Stimulated activated CD4-positive, alpha-beta T cell treated with anti-CD3 and anti-CD28 coated beads, Interleukin-12 subunit alpha, Interleukin-12 subunit beta, amount 100 ng/mL, for 24 hours (primary cell): ENCODE measurements around the gene SMAD9.

ENCODE experiments used
- DNase-seq, 2 experiments: peaks; one replicate each; pipeline ENCODE4 v3.0.0-alpha.2; 2020; ENCODE audit warnings: low read depth in 2 of 2

Gene SMAD9

GRCh38 chr13:36865265-36865664 lies 54.8 kb downstream of the SMAD9 start:
- DNase-seq = no peak

GRCh38 chr13:36862722-36863121 lies 57.3 kb downstream of the SMAD9 start:
- no peak for DNase-seq

GRCh38 chr13:36862002-36862685 lies 57.9 kb downstream of the SMAD9 start:
- DNase-seq = no peak

- no peak for DNase-seq
These were observed 60.8 kb downstream of the SMAD9 start for GRCh38 chr13:36859259-36859658.

- DNase-seq = no peak
These were observed 61.7 kb downstream of the SMAD9 start for GRCh38 chr13:36858290-36858689.

GRCh38 chr13:36857253-36857652 lies 62.8 kb downstream of the SMAD9 start:
- no peak for DNase-seq

- no peak for DNase-seq
These were observed 69.1 kb downstream of the SMAD9 start for GRCh38 chr13:36850790-36851438.

GRCh38 chr13:36848199-36848982 lies 71.6 kb downstream of the SMAD9 start:
- no peak for DNase-seq

GRCh38 chr13:36847606-36848005 lies 72.4 kb downstream of the SMAD9 start:
- DNase-seq = no peak

- DNase-seq = no peak
These were observed 78.6 kb downstream of the SMAD9 start for GRCh38 chr13:36841391-36841790.

GRCh38 chr13:36840718-36841250 lies 79.3 kb downstream of the SMAD9 start:
- DNase-seq = no peak

- DNase-seq = no peak
These were observed 80.1 kb downstream of the SMAD9 start for GRCh38 chr13:36839981-36840380.

- DNase-seq = no peak
These were observed 80.8 kb downstream of the SMAD9 start for GRCh38 chr13:36839281-36839680.

GRCh38 chr13:36837354-36838092 lies 82.5 kb downstream of the SMAD9 start:
- DNase-seq = no peak

GRCh38 chr13:36834299-36834698 lies 85.7 kb downstream of the SMAD9 start:
- no peak for DNase-seq

- DNase-seq = no peak
These were observed 88.7 kb downstream of the SMAD9 start for GRCh38 chr13:36831291-36831690.

- no peak for DNase-seq
These were observed 90.3 kb downstream of the SMAD9 start for GRCh38 chr13:36829753-36830152.

- no peak for DNase-seq
These were observed 97.3 kb downstream of the SMAD9 start for GRCh38 chr13:36822785-36823184.

GRCh38 chr13:36820222-36820621 lies 99.8 kb downstream of the SMAD9 start:
- no peak for DNase-seq

GRCh38 chr13:36819739-36820090 lies 100.3 kb downstream of the SMAD9 start:
- peak; percentile 2 to 26 for DNase-seq

- peak; percentile 80 to 85 for DNase-seq
These were observed 101.0 kb downstream of the SMAD9 start, which contains the start of gene RFXAP for GRCh38 chr13:36818804-36819738. Gene RFXAP, plus strand, starts transcription at chr13:36819222. Its CDS starts 136 bp downstream, at chr13:36819358.
